RWPE2 (cell line): Measurements from ENCODE around the gene RTCA.
"Not testable (repeated sequence)": the region's sequence is repeated elsewhere in the genome, so short reads cannot be mapped to it uniquely, and the experiment has no call there.

Experiments
- ATAC-seq: fragments of 200-7000 bp; cut with Tn5 transposase; 3 replicates; pipeline ENCODE4 v1.9.1; 2021; ENCODE audit warnings: low read depth
- DNase-seq: peaks from one replicate; pipeline ENCODE4 v3.0.0-alpha.2; 2020; ENCODE audit warnings: low spot score
- H3K27ac ChIP-seq: fragments of 450-650 bp; 2 replicates; pipeline ENCODE4 v1.5.1; 2017; ENCODE audit warnings: mild to moderate bottlenecking; ENCODE audit not compliant: poor library complexity, severe bottlenecking
- H3K27me3 ChIP-seq: fragments of 250-450 bp; sonication (Bioruptor Pico); 2 replicates; pipeline ENCODE4 v1.5.1; 2021; ENCODE audit warnings: mild to moderate bottlenecking, moderate library complexity; ENCODE audit not compliant: insufficient read depth, poor library complexity, severe bottlenecking
- H3K36me3 ChIP-seq: fragments of 250-450 bp; sonication (Bioruptor Pico); 2 replicates; pipeline ENCODE4 v1.5.1; 2020; ENCODE audit warnings: low read depth, mild to moderate bottlenecking, moderate library complexity
- H3K4me1 ChIP-seq: fragments of 250-450 bp; sonication (Bioruptor Pico); 2 replicates; pipeline ENCODE4 v1.5.1; 2021; ENCODE audit warnings: mild to moderate bottlenecking, moderate library complexity; ENCODE audit not compliant: insufficient read depth, poor library complexity, severe bottlenecking
- H3K4me3 ChIP-seq: fragments of 250-450 bp; sonication (Bioruptor Pico); 2 replicates; pipeline ENCODE4 v1.5.1; 2021; ENCODE audit warnings: mild to moderate bottlenecking, moderate library complexity; ENCODE audit not compliant: severe bottlenecking
- H3K9me3 ChIP-seq: fragments of 250-450 bp; sonication (Bioruptor Pico); 2 replicates; pipeline ENCODE4 v1.5.1; 2021; ENCODE audit warnings: mild to moderate bottlenecking, moderate library complexity; ENCODE audit not compliant: severe bottlenecking
- TF ChIP-seq, protein P1 (sequence below): fragments of 450-650 bp; IDR thresholded peaks from one replicate; pipeline ENCODE4 v1.5.1; 2017; ENCODE audit warnings: mild to moderate bottlenecking, moderate library complexity; ENCODE audit not compliant: poor library complexity, severe bottlenecking

Gene RTCA

DNA sequence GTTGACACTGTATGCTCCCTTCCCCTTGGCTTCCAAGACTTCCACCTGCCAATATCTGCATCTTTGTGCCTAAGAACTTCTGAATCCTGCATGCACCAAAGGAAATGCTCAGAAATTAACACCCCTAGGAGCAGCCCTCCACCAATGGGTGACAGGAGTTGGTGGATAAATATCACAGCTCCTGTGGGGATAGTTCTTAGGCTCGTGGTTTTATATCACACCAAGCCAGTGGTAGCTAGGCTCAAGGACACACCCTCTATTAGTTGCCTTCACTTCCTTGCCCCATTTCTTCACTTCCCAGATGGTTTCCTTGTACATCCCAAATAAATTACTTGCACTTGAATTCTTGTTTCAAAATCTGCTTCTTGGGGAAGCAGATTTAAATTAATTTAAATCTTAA, 69.4 kb downstream of the RTCA start:
- no peaks in the 10 kb centered on the region for H3K27me3 ChIP-seq
- H3K9me3 ChIP-seq = no peaks in the 10 kb centered on the region
- H3K36me3 ChIP-seq = no peaks in the 10 kb centered on the region
- no peak for ATAC-seq
- no peak for DNase-seq
- no peak overlapping the region for H3K4me3 ChIP-seq
- TF ChIP-seq, protein P1, sequence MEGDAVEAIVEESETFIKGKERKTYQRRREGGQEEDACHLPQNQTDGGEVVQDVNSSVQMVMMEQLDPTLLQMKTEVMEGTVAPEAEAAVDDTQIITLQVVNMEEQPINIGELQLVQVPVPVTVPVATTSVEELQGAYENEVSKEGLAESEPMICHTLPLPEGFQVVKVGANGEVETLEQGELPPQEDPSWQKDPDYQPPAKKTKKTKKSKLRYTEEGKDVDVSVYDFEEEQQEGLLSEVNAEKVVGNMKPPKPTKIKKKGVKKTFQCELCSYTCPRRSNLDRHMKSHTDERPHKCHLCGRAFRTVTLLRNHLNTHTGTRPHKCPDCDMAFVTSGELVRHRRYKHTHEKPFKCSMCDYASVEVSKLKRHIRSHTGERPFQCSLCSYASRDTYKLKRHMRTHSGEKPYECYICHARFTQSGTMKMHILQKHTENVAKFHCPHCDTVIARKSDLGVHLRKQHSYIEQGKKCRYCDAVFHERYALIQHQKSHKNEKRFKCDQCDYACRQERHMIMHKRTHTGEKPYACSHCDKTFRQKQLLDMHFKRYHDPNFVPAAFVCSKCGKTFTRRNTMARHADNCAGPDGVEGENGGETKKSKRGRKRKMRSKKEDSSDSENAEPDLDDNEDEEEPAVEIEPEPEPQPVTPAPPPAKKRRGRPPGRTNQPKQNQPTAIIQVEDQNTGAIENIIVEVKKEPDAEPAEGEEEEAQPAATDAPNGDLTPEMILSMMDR = no peak
- no peak overlapping the region for H3K27ac ChIP-seq
- H3K4me1 ChIP-seq = no peaks in the 10 kb centered on the region

DNA sequence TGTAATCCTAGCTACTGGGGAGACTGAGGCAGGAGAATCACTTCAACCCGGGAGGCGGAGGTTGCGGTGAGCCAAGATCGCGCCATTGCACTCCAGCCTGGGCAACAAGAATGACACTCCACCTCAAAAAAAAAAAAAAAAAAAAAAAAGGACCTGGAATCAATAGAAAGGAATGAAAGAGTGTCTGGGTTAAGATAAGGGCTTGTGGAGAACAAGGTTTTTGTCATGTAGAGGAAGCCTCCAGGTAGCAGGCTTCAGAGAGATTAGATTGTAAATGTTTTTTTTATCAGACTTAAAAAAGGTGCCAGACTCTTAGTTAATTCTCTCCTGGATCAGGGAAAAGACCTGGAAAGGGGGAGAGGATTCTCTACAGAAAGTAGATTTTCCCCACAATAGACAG, 71.9 kb downstream of the RTCA start:
- H3K27ac ChIP-seq, ATAC-seq, H3K9me3 ChIP-seq, H3K4me3 ChIP-seq, H3K27me3 ChIP-seq, H3K36me3 ChIP-seq, DNase-seq, H3K4me1 ChIP-seq: not testable (repeated sequence)

DNA sequence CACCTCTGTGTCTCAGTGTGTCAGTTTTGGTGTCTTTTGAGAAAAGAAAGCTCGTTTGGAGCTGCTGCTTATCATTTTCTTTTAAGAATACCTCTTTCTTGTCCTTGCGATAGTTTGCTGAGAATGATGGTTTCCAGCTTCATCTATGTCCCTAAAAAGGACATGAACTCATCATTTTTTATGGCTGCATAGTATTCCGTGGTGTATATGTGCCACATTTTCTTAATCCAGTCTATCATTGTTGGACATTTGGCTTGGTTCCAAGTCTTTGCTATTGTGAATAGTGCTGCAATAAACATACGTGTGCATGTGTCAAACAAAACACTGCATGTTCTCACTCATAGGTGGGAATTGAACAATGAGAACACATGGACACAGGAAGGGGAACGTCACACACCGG, 73.7 kb downstream of the RTCA start:
- not testable (repeated sequence) for H3K9me3 ChIP-seq, H3K36me3 ChIP-seq, H3K27me3 ChIP-seq, H3K4me1 ChIP-seq, DNase-seq, H3K4me3 ChIP-seq, ATAC-seq, H3K27ac ChIP-seq

DNA sequence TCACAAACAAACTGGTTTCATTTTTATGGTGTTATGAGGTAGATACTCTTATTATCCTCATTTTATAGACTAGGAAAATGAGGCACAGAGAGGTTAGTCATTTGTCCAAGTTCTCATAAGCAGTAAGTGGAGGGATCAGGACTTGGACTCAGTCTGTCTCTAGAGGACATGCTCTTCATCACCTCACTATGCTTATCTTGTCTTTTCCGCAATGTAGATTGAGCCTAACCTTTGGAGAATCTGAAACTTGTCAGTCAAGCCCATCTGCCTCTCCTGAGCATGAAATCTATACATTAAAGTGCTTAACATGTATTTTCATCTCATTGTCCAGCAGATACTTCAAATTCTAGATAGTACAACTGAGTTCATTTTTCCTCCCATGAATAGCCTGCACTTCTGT, 74.5 kb downstream of the RTCA start:
- Histone ChIP-seq H3K27ac (no peak overlapping the region), H3K36me3 (no peaks in the 10 kb centered on the region), H3K27me3 (no peaks in the 10 kb centered on the region), H3K4me3 (no peak overlapping the region), H3K9me3 (no peaks in the 10 kb centered on the region), H3K4me1 (no peaks in the 10 kb centered on the region)
- ATAC-seq = no peak
- TF ChIP-seq, protein P1 = no peak
- no peak for DNase-seq

DNA sequence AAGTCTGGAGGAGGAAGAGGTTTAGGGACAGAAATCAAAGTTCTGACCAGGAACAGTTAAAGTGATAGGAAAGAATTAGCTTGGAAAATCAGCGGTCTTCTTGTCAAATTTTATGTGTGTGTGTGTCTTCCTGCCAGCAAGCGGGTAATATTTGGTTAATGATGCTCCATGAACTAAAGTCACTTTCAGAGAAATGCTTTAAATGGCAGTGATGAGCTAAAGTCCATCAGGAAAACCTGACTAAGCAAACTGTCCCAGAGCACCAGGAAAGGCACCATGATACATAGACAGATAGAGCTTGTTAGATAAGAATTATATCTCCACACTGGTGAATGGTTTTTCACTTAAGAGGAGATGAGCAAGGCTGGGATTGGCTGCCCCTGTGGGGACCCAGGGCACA, 76.3 kb downstream of the RTCA start:
- no peak for DNase-seq
- no peaks in the 10 kb centered on the region for H3K4me1 ChIP-seq
- H3K36me3 ChIP-seq = no peaks in the 10 kb centered on the region
- TF ChIP-seq, protein P1 = no peak
- no peak overlapping the region for H3K27ac ChIP-seq
- no peak for ATAC-seq
- no peaks in the 10 kb centered on the region for H3K27me3 ChIP-seq
- H3K9me3 ChIP-seq = peaks cover 3% of the 10 kb centered on the region
- H3K4me3 ChIP-seq = no peak overlapping the region
